MM.1S (cell line): Measurements from ENCODE around the gene RAB10.

Source experiments
- DNase-seq: peaks from one replicate; pipeline ENCODE4 v3.0.0-alpha.2; 2015
- H2AFZ ChIP-seq: fragments of 300-600 bp; sonication (generic); 2 replicates; pipeline ENCODE4 v1.6.0; 2016; ENCODE audit warnings: antibody characterized with exemption, low read length
- H3F3A ChIP-seq: fragments of 300-600 bp; sonication (generic); 2 replicates; pipeline ENCODE4 v1.6.1; 2016; ENCODE audit warnings: mild to moderate bottlenecking, antibody characterized with exemption, low read length, moderate library complexity, mixed read lengths; ENCODE audit not compliant: insufficient read depth
- H3K27ac ChIP-seq: fragments of 300-600 bp; sonication (generic); 2 replicates; pipeline ENCODE4 v1.5.1; 2016; ENCODE audit warnings: mild to moderate bottlenecking, low read length
- H3K27me3 ChIP-seq: fragments of 300-600 bp; sonication (generic); replicated peaks from 2 replicates; pipeline ENCODE4 v1.6.0; 2016; ENCODE audit warnings: low read length; ENCODE audit not compliant: insufficient read depth
- H3K36me3 ChIP-seq: fragments of 300-600 bp; sonication (generic); replicated peaks from 2 replicates; pipeline ENCODE4 v1.6.1; 2016; ENCODE audit warnings: mild to moderate bottlenecking, low read length, mixed read lengths; ENCODE audit not compliant: insufficient read depth
- H3K4me1 ChIP-seq: fragments of 300-600 bp; sonication (generic); 2 replicates; pipeline ENCODE4 v1.6.1; 2016; ENCODE audit warnings: low read length, mixed read lengths
- H3K4me2 ChIP-seq: fragments of 300-600 bp; sonication (generic); 2 replicates; pipeline ENCODE4 v1.6.0; 2016; ENCODE audit warnings: low read depth, low read length
- H3K4me3 ChIP-seq: fragments of 300-600 bp; sonication (generic); 2 replicates; pipeline ENCODE4 v1.5.1; 2016; ENCODE audit warnings: low read length, mixed read lengths
- H3K79me2 ChIP-seq: fragments of 300-600 bp; sonication (generic); 2 replicates; pipeline ENCODE4 v1.6.1; 2016; ENCODE audit warnings: mixed run types, low read length, mixed read lengths
- H3K9ac ChIP-seq: fragments of 300-600 bp; sonication (generic); 2 replicates; pipeline ENCODE4 v1.6.1; 2016; ENCODE audit warnings: low read length, mixed read lengths
- H3K9me2 ChIP-seq: fragments of 300-600 bp; sonication (generic); replicated peaks from 2 replicates; pipeline ENCODE4 v1.6.1; 2016; ENCODE audit warnings: mild to moderate bottlenecking, low read length, mixed read lengths; ENCODE audit not compliant: insufficient read depth
- H3K9me3 ChIP-seq: fragments of 300-600 bp; sonication (generic); replicated peaks from 2 replicates; pipeline ENCODE4 v1.6.1; 2016; ENCODE audit warnings: mild to moderate bottlenecking, low read length, mixed read lengths; ENCODE audit not compliant: insufficient read depth
- H4K20me1 ChIP-seq: fragments of 300-600 bp; sonication (generic); 2 replicates; pipeline ENCODE4 v1.6.1; 2016; ENCODE audit warnings: mild to moderate bottlenecking, low read length, moderate library complexity, mixed read lengths; ENCODE audit not compliant: insufficient read depth
- CTCF ChIP-seq: fragments of 300-600 bp; sonication (generic); IDR thresholded peaks from 2 replicates; pipeline ENCODE4 v1.5.1; 2016; ENCODE audit warnings: antibody characterized with exemption, low read length, mixed read lengths
- EZH2 ChIP-seq: fragments of 300-600 bp; sonication (generic); optimal IDR thresholded peaks from 2 replicates; pipeline ENCODE3; 2017; ENCODE audit warnings: low read depth, mild to moderate bottlenecking, antibody characterized with exemption, low read length, mixed read lengths
- EZH2phosphoT487 ChIP-seq: fragments of 300-600 bp; sonication (generic); IDR thresholded peaks from 2 replicates; pipeline ENCODE4 v1.6.1; 2018; ENCODE audit warnings: antibody characterized with exemption, low read length

RAB10 gene

DNA sequence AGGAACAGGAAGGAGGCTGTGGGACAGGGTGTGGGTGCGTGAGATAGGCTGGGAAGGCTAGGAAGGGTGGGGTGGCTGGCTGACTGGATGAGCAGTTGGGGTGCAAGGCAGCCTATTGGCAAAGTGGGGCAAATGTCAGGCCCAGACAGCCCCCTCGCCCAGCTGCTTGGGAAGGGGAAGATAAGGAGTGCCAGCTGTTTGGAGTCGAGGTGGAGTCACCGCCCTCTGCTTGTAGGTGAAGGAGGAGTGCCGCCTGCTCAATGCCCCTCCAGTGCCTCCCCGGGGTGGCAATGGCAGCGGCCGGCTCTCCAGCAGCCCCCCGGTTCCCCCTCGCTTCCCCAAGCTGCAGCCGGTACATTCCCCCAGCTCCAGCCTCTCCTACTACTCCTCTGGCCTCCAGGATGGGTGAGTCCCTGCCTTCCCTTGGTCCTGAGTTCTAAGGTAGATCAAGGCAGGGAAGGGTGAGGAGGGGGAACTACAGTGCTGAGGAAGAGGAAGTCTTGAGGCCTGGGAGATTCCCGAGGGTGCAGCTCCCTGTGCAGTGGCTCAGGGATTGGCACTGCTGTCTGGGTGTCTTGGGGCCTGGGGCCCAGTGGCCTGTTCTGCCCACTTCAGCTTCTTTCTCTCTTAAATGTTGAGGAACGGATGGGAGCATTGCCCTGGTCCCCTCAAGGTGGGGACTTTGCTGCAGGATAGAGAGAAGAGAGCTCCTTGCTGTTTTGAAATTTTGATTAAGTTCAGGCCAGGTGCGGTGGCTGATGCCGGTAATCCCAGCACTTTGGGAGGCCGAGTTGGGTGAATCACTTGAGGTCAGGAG, 152.3 kb downstream of the RAB10 start:
- Histone ChIP-seq H3K4me3 (no peak overlapping the region), H3K4me2 (no peak overlapping the region), H3K4me1 (0 out of 2 replicates have a peak, but pooled peaks cover 2% of the 10 kb centered on the region), H3K9me3 (no peaks in the 10 kb centered on the region), H2AFZ (no peak overlapping the region), H3K9ac (no peak overlapping the region), H3K27ac (no peak overlapping the region), H3K9me2 (no peaks in the 10 kb centered on the region), H3K27me3 (peaks cover 10% of the 10 kb centered on the region), H3F3A (no peaks in the 10 kb centered on the region), H3K36me3 (no peaks in the 10 kb centered on the region), H3K79me2 (no peaks in the 10 kb centered on the region), H4K20me1 (no peaks in the 10 kb centered on the region)
- TF ChIP-seq EZH2phosphoT487 = no peak
- TF ChIP-seq CTCF = no peak
- no peak for TF ChIP-seq EZH2
- DNase-seq = no peak
